Parathyroid adenoma (tissue), 2 donors: Measurements from ENCODE around the gene ATP11B.

Experiments
- H2AFZ ChIP-seq: fragments of 300-600 bp; sonication (generic); one replicate; pipeline ENCODE4 v1.7.0; 2017; ENCODE audit warnings: antibody characterized with exemption, mild to moderate bottlenecking
- H3K27ac ChIP-seq: fragments of 300-600 bp; sonication (generic); one replicate; pipeline ENCODE4 v1.7.0; 2017
- H3K27me3 ChIP-seq: fragments of 300-600 bp; sonication (generic); one replicate; pipeline ENCODE4 v1.7.0; 2017; ENCODE audit warnings: low read length; ENCODE audit not compliant: control insufficient read depth, insufficient read depth
- H3K36me3 ChIP-seq: fragments of 300-600 bp; sonication (generic); one replicate; pipeline ENCODE4 v1.7.0; 2017; ENCODE audit warnings: low read length; ENCODE audit not compliant: control insufficient read depth, insufficient read depth
- H3K4me1 ChIP-seq: fragments of 300-600 bp; sonication (generic); one replicate; pipeline ENCODE4 v1.7.0; 2017; ENCODE audit warnings: control low read depth
- H3K4me2 ChIP-seq: fragments of 300-600 bp; sonication (generic); one replicate; pipeline ENCODE4 v1.7.0; 2017; ENCODE audit warnings: low read length
- H3K4me3 ChIP-seq: fragments of 300-600 bp; sonication (generic); one replicate; pipeline ENCODE4 v1.7.0; 2017; ENCODE audit warnings: low read depth, low read length
- H3K79me2 ChIP-seq: fragments of 300-600 bp; sonication (generic); one replicate; pipeline ENCODE4 v1.7.0; 2017; ENCODE audit warnings: control low read depth
- H3K9ac ChIP-seq: fragments of 300-600 bp; sonication (generic); one replicate; pipeline ENCODE4 v1.7.0; 2017; ENCODE audit warnings: mild to moderate bottlenecking
- H3K9me3 ChIP-seq: fragments of 300-600 bp; sonication (generic); one replicate; pipeline ENCODE4 v1.7.0; 2017; ENCODE audit warnings: low read length; ENCODE audit not compliant: control insufficient read depth
- CTCF ChIP-seq: fragments of 300-600 bp; sonication (generic); IDR thresholded peaks from one replicate; pipeline ENCODE4 v1.7.0; 2017; ENCODE audit warnings: antibody characterized with exemption, mild to moderate bottlenecking
- donor health status: primary hyperparathyroidism.

The ATP11B gene

GRCh38 chr3:182964179-182964578 is 170.9 kb downstream of the ATP11B start:
- no peak overlapping the region for H2AFZ ChIP-seq
- H3K27ac ChIP-seq: no peak overlapping the region
- no peak for TF ChIP-seq CTCF
- H3K27me3 ChIP-seq: no peaks in the 10 kb centered on the region
- no peaks in the 10 kb centered on the region for H3K36me3 ChIP-seq
- H3K9me3 ChIP-seq: no peaks in the 10 kb centered on the region
- peaks cover 5% of the 10 kb centered on the region for H3K79me2 ChIP-seq
- peaks cover 6% of the 10 kb centered on the region for H3K4me1 ChIP-seq
- H3K9ac ChIP-seq: no peak overlapping the region
- H3K4me2 ChIP-seq: no peak overlapping the region
- H3K4me3 ChIP-seq: no peak overlapping the region

GRCh38 chr3:182965861-182966366 is 172.6 kb downstream of the ATP11B start:
- Histone ChIP-seq H3K4me1 (peaks cover 6% of the 10 kb centered on the region), H3K9ac (no peak overlapping the region), H3K27me3 (no peaks in the 10 kb centered on the region), H3K4me2 (no peak overlapping the region), H3K9me3 (no peaks in the 10 kb centered on the region), H2AFZ (no peak overlapping the region), H3K4me3 (no peak overlapping the region), H3K36me3 (no peaks in the 10 kb centered on the region), H3K79me2 (peaks cover 9% of the 10 kb centered on the region), H3K27ac (no peak overlapping the region)
- TF ChIP-seq CTCF: no peak

- H3K27me3 ChIP-seq: no peaks in the 10 kb centered on the region
- H3K79me2 ChIP-seq: peaks cover 14% of the 10 kb centered on the region
- no peak for TF ChIP-seq CTCF
- H3K9ac ChIP-seq: no peak overlapping the region
- H3K27ac ChIP-seq: no peak overlapping the region
- no peak overlapping the region for H3K4me2 ChIP-seq
- H3K9me3 ChIP-seq: no peaks in the 10 kb centered on the region
- no peak overlapping the region for H2AFZ ChIP-seq
- peaks cover 6% of the 10 kb centered on the region for H3K4me1 ChIP-seq
- H3K36me3 ChIP-seq: no peaks in the 10 kb centered on the region
- H3K4me3 ChIP-seq: no peak overlapping the region
Observed at GRCh38 chr3:182967218-182968204, 174.2 kb downstream of the ATP11B start.

- TF ChIP-seq CTCF: no peak
- peaks cover 24% of the 10 kb centered on the region for H3K79me2 ChIP-seq
Observed at GRCh38 chr3:182969277-182969676, 176.0 kb downstream of the ATP11B start.

More at GRCh38 chr3:182969277-182969676, 176.0 kb downstream of the ATP11B start:
- Histone ChIP-seq H2AFZ (no peak overlapping the region), H3K36me3 (no peaks in the 10 kb centered on the region), H3K9ac (no peak overlapping the region), H3K4me3 (no peak overlapping the region), H3K9me3 (no peaks in the 10 kb centered on the region), H3K4me2 (no peak overlapping the region), H3K27ac (no peak overlapping the region), H3K4me1 (peaks cover 6% of the 10 kb centered on the region), H3K27me3 (no peaks in the 10 kb centered on the region)
